Fibroblast of skin of left biceps (primary cell): ENCODE results near the gene CELA3A.
A peak's percentile ranks its signal among the peaks of the same experiment; 100 is the strongest.

Experiments used
- DNase-seq, 2 experiments: peaks; one replicate each; pipeline ENCODE4 v3.0.0-alpha.2; 2013; ENCODE audit warnings: low read depth in 2 of 2

The CELA3A gene

DNA sequence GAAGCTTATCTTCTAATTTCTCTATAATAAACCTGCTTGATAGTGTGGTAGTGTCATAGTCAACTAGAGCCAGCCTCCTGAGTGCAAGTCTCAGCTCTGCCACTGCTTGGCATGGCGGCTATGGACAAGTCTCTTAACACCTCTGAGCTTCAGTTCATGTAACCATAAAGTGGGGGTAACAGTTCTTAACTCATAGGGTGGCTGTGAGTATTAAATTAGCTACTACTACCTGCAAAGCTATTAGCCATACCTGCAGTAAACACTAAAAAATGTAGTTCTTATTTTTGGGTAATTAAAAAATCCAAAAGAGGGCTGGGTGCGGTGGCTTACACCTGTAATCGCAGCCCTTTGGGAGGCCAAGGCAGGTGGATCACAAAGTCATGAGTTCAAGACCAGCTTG lies 48.9 kb downstream of the CELA3A start:
- no peak for DNase-seq

DNA sequence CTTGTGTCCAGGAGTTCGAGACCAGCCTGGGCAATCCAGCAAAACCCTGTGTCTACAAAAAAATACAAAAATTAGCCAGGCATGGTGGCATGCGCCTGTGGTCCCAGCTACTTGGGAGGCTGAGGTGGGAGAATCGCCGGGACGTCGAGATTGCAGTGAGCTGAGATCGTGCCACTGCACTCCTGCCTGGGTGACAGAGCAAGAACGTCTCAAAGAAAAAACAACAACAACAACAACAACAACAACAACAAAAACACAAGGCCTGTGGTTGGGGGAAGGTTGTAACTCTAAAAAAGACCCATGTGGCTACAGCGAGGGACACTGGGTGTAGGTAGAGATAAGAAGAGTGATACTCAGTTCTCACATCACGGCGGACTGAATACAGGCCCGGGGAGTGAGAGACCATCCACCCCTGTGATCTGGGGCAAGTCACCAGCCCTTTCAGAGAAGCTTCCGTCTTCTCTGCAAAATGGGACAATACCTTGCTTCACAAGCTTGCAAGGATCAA lies 50.2 kb downstream of the CELA3A start:
- no peak for DNase-seq

DNA sequence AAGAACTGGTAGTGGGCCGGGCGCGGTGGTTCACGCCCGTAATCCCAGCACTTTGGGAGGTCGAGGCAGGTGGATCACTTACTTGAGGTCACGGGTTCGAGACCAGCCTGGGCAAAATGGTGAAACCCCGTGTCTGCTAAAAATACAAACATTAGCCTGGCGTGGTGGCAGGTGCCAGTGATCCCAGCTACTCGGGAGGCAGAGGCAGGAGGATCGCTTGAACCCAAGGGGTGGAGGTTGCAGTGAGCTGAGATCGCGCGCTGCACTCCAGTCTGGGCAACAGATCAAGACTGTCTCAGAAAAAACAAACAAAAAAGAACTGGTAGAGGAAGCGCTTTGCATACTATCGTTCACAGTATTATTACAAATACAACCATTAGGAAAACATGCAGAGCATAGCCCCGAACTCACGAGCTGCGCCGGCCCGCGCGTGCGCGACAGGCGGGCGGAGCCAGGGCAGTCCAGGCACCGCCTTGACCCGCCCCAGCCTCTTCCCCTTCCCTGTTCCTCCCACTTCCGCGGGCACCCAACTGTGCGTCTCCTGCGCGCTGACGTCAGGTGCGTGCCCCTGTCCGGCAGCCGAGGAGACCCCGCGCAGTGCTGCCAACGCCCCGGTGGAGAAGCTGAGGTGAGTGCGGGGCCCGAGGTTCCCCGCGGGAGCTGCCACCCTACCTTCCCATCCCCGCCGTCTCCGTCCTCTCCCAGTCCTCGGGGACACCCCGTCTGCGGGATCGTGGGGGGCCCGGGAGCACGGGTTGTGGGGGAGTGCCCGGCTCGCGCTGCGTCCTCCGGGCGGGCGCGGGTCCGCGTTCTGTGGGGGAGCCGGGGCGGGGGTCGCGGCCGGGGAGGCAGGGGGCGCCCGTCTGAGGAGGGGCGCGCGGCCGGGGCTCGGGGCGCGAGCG lies 50.9 kb downstream of the CELA3A start, which contains the start of gene CDC42:
Gene CDC42, plus strand, starts transcription at position 595 of the 902 bp plus-strand sequence. CDS start 25,770 bp downstream, outside the sequence.
- peak; percentile 86 to 89 for DNase-seq

DNA sequence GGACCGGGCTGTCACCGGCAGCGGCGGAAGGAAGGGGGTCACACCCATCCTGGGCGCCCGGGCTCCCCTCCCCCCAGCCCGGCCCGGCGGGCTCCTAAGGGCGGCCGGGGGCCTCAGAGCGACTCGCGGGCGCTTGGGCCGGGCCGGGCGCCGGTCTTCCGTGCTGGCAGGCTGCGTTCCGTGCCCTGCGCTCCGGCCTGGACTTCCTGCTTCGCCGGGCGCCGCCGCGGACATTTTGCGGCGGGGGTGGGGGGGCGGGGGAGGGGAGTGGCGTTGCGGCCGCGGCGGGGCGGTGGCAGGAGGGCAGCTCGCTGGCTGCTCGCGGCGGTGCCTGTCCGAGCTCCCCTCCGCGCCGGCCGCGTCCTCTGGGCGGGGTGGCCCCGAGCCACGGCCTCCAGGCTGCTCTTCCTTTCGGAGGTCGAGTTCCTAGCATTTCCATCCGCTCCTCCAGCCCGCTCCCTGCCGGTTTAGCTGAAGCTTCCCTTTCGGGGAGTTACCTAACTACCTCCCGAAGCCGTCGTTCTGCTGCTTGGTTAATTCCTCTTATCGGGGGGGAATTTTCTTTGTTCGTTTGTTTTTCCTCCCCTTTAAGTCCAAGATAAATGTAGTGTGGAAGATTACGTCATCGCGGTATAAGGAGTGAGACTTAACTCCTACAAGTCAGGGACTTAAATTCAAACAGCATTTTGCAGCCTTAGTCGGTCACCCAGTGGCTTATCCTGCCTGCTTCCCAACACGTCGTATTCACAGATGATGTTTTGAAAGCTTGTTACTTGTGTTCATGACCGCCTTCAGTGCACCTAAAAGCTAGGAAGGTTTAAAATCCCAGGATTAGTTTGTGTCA lies 51.8 kb downstream of the CELA3A start:
- peak in 1 of 2 experiments; percentile 15 for DNase-seq

DNA sequence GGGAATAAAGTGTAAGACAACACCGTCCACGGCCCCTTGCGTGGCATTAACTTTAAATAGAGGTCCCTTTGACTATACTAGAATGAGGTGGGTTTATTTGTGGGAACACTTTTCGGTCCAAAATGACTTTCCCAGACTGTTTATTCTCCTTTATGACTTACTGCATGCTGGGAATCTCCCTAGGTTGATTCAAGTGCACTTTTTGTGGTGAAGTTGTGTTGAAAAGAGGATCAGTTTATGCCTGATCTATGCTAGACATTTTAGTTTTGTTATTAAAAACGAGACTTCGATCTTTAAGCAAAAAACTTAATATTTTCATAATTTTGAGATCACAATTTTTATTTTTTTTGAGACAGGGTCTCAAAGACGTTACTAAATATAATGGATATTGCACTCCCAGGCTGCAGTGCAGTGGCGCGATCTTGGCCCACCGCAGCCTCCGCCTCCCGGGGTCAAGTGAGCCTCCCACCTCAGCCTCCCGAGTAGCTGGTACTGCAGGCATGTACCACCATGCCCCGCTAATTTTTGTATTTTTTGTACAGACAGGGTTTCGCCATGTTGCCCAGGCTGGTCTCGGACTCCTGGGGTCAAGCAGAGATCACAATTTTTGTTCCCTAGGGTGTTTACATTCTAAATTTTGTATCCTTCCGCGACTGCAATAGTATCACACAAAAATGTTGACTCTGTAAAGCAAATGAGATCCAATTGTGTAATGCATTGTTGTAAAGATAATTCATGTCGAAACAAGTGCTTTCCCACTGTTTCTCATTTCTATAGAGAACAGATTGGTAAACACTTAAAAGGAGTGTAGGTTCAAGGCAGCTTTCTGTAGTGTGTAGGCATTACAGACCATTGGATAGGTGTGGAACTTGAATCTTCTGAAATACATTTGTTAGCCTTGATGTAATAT lies 52.7 kb downstream of the CELA3A start:
- no peak for DNase-seq

DNA sequence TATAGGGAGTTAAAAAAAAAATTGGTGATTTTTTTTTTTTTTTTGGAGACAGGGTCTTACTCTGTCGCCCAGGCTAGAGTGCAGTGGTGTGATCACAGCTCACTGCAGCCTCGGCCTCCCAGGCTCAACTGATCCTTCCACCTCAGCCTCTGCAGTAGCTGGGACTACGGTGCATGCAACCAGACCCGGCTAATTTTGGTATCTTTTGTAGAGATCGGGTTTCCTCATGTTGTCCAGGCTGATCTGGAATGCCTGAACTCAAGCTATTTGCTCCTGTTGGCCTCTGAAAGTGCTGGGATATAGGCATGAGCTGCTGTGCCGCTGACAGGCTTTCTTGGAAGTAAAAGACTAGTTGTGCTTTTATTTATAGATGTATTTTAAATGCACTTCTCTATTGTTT lies 54.0 kb downstream of the CELA3A start:
- DNase-seq: no peak

DNA sequence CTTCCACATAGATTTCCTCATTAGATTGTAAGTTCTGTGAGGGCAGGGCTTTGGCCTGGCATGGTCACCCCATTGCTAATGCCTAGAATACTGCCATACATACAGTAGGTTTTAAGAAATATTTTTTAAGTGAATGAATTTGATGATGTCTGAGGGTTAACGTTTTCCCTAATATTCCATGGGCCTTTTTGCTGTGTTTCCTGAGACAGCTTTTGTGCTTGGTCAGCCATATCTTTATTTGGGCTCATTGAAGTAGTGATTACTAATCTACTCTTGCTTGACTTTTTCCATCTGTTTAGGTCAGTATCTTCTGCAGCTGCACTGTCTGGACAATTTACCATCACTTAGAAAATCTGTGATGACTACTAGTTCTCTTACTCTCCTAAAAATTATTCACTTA lies 54.6 kb downstream of the CELA3A start:
- DNase-seq: no peak

DNA sequence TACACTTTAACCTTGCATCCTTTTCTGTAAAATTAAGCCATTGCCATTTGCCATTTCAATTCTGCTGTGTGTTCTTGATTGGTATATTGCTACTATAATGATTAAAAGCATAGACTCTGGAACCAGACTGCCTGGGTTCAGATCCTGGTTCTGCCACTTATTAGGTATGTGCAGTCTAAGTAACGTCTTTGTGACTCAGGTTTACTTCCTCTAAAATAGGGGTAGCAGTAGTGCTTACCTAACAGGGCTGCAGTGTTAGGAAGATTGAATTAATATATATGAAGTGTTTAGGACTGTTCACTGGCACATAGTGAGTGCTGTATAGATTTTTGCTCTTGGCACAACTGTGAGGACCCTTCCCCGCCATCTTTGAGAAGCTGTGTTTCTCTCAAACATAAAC lies 55.5 kb downstream of the CELA3A start:
- no peak for DNase-seq

DNA sequence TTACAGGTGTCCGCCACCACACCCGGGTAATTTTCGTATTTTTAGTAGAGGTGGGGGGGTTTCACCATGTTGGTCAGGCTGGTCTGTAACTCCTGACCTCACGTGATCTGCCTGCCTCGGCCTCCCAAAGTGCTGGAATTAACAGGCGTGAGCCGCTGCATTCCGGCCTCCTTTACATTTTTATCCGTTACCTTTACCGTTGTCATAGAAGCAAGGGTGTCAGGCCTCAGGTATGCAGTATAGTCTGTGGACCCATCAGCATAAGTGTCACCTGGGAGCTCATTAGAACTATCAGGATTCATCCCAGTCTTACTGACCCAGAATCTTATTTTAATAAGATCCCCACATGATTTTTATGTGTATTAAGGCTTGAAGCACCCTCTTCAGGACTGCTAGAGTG lies 56.4 kb downstream of the CELA3A start:
- DNase-seq: no peak
